Lung microvascular endothelial cell (primary cell): Measurements from ENCODE around the gene CRABP1. TPM values are rescaled to one million over a fixed set of nuclear protein-coding genes. Genes with fewer than 3 reads are reported as not detected.

Experiments
- DNase-seq, 2 donors: peaks; one replicate each; pipeline versions ENCODE4 v3.0.0 to v3.0.0-alpha.2; 2010; ENCODE audit warnings: low read depth in 2 of 2
- total RNA-seq: library from RNA; depleted of rRNA; stranded (reverse); fragments of >200 nt; gene quantifications from 2 replicates; pipeline ENCODE4 v1.2.1, GENCODE V29; 2014

Gene CRABP1
- total RNA-seq, 1 donor from 2014 or later = not detected

- peak in 1 of 2 donors; percentile 16 for DNase-seq
Observed at GRCh38 chr15:78317145-78317836, 22.9 kb upstream of the CRABP1 start.

DNA sequence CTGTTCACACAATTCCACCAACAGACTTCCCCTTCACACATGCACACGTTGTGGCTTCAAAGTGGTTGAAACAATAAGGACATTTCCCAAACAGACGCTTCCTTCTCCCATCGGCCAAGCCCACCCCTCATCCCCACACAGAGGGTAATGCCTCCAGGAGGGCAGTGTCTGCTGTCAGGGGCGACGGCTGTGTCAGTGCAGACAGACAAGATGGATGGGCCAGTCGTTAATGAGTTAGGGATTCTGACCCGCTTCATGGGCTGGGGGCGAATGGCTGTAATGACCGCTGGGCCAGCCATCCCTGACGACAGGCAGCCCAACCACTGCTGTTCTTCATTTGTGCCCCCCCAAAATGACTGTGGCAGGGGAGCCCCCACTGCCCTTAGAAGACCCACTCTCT lies 20.6 kb upstream of the CRABP1 start:
- no peak for DNase-seq

GRCh38 chr15:78320183-78320582 lies 20.0 kb upstream of the CRABP1 start:
- DNase-seq = no peak

DNA sequence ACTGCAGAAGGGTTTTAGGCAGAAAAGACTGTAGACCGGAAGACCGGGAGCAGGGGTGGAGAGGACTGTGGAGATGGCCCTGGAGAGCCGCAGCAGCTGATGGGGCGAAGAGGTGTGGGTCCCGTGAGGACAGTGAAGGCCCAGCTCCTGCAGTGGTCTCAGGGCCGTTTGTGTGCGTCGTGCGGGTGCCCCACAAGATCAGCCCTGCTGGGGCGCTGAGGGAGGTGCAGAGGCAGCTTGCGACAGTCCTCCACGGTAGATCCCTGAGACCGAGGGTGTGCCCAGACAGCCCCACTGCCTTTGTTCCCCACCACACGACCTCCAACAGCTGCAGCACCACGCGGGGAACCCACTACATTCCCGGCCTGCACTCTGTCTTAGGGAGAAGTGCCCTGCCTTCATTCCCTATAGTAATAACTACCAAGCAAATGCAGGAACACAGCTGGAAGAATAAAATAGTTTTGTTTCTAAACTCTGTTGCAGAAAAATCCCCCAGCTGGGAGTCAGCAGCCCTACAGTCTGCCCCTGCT lies 19.0 kb upstream of the CRABP1 start:
- no peak for DNase-seq

DNA sequence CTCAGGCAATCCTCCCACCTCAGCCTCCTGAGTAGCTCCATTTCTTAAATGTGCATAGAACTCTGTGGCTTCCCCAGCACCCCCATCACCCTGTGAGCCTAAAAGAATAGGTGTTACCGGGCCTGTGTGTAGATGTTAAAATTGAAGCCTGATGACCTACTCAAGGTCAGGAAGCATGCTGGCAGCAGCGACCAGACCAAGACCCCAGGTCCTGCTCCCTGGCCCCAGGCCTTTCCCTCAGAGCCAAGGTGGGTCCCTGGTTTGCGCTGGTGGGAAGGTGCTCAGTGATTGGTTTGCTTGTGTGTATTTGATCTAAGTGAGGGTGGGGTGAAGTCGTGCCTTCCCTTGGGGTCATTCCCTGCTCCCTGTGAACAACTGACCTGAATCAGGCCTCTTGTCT lies 18.4 kb upstream of the CRABP1 start:
- DNase-seq = no peak

- DNase-seq = peak; percentile 79 to 97
Observed at GRCh38 chr15:78322243-78322642, 17.9 kb upstream of the CRABP1 start.

DNA sequence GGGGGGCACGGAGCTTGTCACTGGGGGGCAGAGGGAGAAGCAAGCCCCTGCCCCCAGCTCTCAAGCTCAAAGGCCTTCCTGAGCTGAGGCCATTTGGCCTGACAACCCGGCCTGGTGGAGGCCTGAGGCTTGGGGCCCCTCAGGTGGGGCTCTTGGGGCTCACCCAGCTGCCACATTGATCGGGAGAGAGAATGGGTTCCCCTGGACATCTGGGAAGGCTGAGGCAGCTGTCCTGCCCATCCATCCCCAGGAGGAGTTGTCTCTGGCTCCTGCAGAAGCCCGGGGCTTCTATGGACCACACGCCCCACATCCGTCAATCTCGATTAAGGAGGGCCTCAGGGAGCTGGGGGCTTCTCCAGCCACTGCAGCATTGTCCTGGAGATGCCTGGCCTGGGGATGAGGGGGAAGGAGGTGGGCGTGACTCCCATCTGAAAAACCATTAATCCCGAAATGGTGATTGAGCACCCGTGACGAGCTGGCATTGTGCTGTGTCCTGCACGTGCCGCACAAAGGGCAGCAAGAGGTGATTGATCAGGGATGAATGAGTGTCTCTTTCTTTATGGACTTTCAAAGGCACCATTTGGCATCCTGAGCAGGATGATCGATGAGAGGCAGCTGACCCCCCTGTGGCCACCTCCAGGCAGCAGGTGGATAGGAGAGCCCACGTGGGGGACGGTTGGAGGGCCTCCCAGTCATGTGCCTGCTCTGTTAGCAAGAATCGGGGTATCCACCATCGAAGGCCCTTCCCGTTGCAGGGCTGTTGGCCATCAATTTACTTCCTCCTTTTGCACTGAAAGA lies 17.2 kb upstream of the CRABP1 start:
- DNase-seq = no peak

DNA sequence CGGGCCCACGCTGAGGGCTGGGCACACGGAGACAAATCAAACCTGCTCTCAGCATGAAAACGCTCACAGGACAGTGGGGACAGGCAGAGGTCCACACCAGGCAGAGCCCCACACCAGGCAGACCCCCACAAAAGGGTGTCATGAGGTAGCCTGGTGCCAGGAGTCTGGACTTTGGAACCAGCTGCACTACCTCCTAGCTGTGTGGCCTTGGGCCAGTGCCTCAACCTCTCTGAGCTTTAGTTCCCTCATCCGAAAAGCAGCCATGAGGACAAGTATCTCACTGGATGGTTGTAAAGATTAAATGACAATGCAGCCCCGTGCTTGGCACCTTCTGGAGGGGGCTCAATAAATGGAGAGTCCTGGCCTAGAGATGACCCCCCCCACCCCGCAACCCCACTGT lies 16.5 kb upstream of the CRABP1 start:
- DNase-seq = no peak

GRCh38 chr15:78324144-78324543 lies 16.0 kb upstream of the CRABP1 start:
- DNase-seq = no peak

- DNase-seq = peak in 1 of 2 donors; percentile 13
Observed at GRCh38 chr15:78325092-78325843, 14.9 kb upstream of the CRABP1 start.

- no peak for DNase-seq
Observed at GRCh38 chr15:78327466-78327865, 12.7 kb upstream of the CRABP1 start.

DNA sequence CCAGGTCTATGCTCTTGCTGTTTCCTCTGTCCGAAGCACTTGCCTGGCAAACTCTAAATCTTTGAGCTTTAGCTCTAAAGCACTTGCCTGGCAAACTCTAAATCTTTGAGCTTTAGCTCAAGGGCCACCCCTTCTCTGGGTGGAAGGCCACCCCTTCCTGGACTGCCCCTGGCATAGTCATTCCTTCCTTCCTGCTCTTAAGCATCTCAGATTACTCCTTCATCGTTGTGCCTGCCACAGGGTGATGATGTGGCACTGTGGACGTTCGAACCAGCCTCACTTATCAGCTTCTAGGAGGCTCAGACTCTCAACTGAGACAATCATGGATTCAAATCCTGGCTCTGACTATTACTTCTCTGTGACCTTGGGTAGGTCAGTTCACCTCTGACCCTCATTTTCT lies 10.5 kb upstream of the CRABP1 start:
- peak in 1 of 2 donors; percentile 69 for DNase-seq

DNA sequence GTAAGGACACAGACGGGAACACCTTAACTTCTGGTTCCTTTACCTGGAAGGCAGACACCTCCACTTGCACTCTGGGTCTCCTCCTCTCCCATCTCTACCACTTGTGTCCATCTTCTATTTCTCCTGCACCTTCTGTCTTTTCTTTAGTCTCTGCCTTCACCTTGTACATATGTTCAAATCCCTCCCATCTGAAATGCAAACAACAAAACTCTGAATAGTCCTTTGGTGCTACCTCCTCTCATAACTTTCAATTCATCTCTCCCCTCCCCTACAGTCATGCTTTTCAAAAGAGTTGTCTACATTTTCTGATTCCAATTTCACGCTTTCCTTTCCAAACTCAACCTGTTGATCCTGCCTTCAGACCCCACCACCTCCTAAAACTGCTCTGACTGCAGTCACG lies 5.3 kb upstream of the CRABP1 start:
- DNase-seq = no peak

GRCh38 chr15:78335985-78336384 lies 4.2 kb upstream of the CRABP1 start:
- no peak for DNase-seq

GRCh38 chr15:78338781-78339180 lies 1.4 kb upstream of the CRABP1 start:
- DNase-seq = no peak

DNA sequence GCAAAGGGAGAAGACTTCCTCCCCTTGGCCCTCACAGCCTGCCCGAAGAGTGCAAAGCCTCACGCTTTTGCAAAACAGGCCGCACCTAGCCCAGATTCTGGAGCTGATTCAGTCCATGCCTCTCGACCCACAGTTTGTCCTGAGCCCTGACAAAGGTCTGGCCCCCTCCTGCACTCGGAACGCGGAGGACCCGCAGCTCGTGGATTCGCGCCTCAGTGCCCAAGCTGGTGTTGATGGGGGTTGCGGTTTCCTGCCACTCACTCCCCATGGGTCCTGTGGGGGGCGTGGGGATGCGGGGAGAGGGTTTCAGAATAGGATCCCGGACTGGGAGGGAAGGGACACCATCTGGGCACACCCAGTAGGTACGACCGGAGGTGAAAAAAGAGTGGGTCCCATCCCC lies 594 bp upstream of the CRABP1 start:
- no peak for DNase-seq

DNA sequence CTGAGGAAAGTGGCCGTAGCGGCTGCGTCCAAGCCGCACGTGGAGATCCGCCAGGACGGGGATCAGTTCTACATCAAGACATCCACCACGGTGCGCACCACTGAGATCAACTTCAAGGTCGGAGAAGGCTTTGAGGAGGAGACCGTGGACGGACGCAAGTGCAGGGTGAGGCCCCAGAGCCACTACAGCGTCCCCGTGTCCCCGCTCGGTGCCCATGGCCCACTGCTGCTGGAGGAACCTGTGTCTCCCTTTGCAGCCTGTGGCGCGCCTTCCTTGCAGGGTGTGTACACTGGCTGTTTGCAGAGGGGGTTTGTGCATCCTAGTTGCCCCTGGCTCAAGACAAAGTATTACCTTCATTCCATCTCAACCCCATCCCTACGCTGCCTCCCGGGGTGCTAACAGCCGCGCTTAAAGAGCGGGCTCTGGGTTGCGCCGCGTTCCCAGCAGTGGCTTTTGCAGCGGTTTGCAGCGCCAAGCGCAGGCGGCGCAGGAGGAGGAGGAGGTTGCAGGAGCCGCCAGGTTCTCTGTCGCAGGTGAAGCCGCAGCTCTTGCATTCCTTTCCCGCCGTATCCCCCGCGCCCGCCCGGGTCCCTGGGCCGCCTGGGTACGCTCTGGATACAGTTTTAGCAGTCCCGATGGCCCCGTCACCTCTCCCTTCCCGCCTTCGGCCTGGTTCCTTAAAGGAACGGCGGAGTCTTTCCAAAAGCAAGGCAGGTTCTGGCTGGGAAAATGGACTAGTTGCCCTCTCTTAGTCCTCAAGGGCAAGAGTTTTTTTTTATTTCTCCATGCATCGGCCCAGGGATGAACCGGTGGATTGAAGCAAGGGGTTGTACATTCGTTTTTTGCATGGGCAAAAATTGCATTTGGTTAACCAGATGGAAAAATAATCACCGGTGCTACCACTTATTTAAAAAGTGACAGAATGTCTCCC lies 1.2 kb downstream of the CRABP1 start:
- no peak for DNase-seq

GRCh38 chr15:78342021-78342420 lies 1.9 kb downstream of the CRABP1 start:
- DNase-seq = no peak

- DNase-seq = no peak
Observed at GRCh38 chr15:78343276-78344060, 3.3 kb downstream of the CRABP1 start.
